H9 (cell line): ENCODE data around the gene ABHD14A. TPM values are rescaled to one million over a fixed set of nuclear protein-coding genes. Genes with fewer than 3 reads are reported as not detected.

Experiments
- DNase-seq: peaks from one replicate; pipeline ENCODE4 v3.0.0-alpha.2; 2017
- H2AFZ ChIP-seq: one replicate; pipeline ENCODE4 v1.6.1; 2013; ENCODE audit warnings: mild to moderate bottlenecking, low read length, control low read depth, moderate library complexity
- H2AK5ac ChIP-seq: 2 replicates; pipeline ENCODE4 v1.6.1; 2013; ENCODE audit warnings: low read length, control low read depth, mixed read lengths; ENCODE audit not compliant: insufficient read length
- H2BK120ac ChIP-seq: one replicate; pipeline ENCODE4 v1.6.1; 2013; ENCODE audit warnings: low read depth, mild to moderate bottlenecking, low read length, control low read depth, inconsistent platforms; ENCODE audit not compliant: poor library complexity, severe bottlenecking
- H2BK12ac ChIP-seq: 2 replicates; pipeline ENCODE4 v1.6.1; 2013; ENCODE audit warnings: low read length, control low read depth, mixed read lengths, low read depth; ENCODE audit not compliant: insufficient read length
- H2BK15ac ChIP-seq: 2 replicates; pipeline ENCODE4 v1.6.1; 2013; ENCODE audit warnings: low read depth, low read length, control low read depth
- H2BK20ac ChIP-seq: one replicate; pipeline ENCODE4 v1.6.1; 2013; ENCODE audit warnings: low read depth, mild to moderate bottlenecking, low read length, control low read depth, inconsistent platforms; ENCODE audit not compliant: poor library complexity, severe bottlenecking
- H2BK5ac ChIP-seq: 2 replicates; pipeline ENCODE4 v1.6.1; 2013; ENCODE audit warnings: low read length, control low read depth, mixed read lengths; ENCODE audit not compliant: insufficient read length
- H3K14ac ChIP-seq: 2 replicates; pipeline ENCODE4 v1.6.1; 2013; ENCODE audit warnings: low read length, control low read depth; ENCODE audit not compliant: insufficient read depth
- H3K18ac ChIP-seq: 2 replicates; pipeline ENCODE4 v1.6.1; 2013; ENCODE audit warnings: low read depth, mild to moderate bottlenecking, mixed read lengths, low read length, control low read depth; ENCODE audit not compliant: insufficient read length
- H3K23ac ChIP-seq: 2 replicates; pipeline ENCODE4 v1.6.1; 2013; ENCODE audit warnings: low read length, control low read depth, mixed read lengths, low read depth; ENCODE audit not compliant: insufficient read length
- H3K23me2 ChIP-seq: 2 replicates; pipeline ENCODE4 v1.6.1; 2013; ENCODE audit warnings: low read depth, mild to moderate bottlenecking, mixed read lengths, low read length, control low read depth; ENCODE audit not compliant: insufficient read length, poor library complexity, severe bottlenecking
- H3K27ac ChIP-seq: 2 replicates; pipeline ENCODE4 v1.5.1; 2013; ENCODE audit warnings: low read length, control low read depth, mixed read lengths, low read depth; ENCODE audit not compliant: insufficient read length
- H3K27me3 ChIP-seq: 2 replicates; pipeline ENCODE4 v1.6.1; 2013; ENCODE audit warnings: low read length, control low read depth, inconsistent platforms; ENCODE audit not compliant: insufficient read depth
- H3K4ac ChIP-seq: 2 replicates; pipeline ENCODE4 v1.6.1; 2013; ENCODE audit warnings: low read depth, mild to moderate bottlenecking, control low read depth, inconsistent platforms, low read length, moderate library complexity
- H3K4me1 ChIP-seq: 2 replicates; pipeline ENCODE4 v1.6.1; 2013; ENCODE audit warnings: low read length, control low read depth, inconsistent platforms; ENCODE audit not compliant: insufficient read depth
- H3K4me2 ChIP-seq: 2 replicates; pipeline ENCODE4 v1.6.1; 2013; ENCODE audit warnings: low read length, control low read depth, mixed read lengths; ENCODE audit not compliant: insufficient read length, insufficient read depth
- H3K56ac ChIP-seq: 2 replicates; pipeline ENCODE4 v1.6.1; 2013; ENCODE audit warnings: low read depth, mild to moderate bottlenecking, mixed read lengths, low read length, control low read depth; ENCODE audit not compliant: insufficient read length
- H3K79me1 ChIP-seq: 2 replicates; pipeline ENCODE4 v1.6.1; 2013; ENCODE audit warnings: low read depth, mild to moderate bottlenecking, moderate library complexity, low read length, control low read depth, inconsistent platforms; ENCODE audit not compliant: insufficient read depth, poor library complexity, severe bottlenecking
- H3K79me2 ChIP-seq: 2 replicates; pipeline ENCODE4 v1.6.1; 2013; ENCODE audit warnings: low read length, control low read depth, inconsistent platforms; ENCODE audit not compliant: insufficient read depth
- H3K9ac ChIP-seq: 2 replicates; pipeline ENCODE4 v1.6.1; 2013; ENCODE audit warnings: low read length, control low read depth, mixed read lengths; ENCODE audit not compliant: insufficient read length; ENCODE audit errors: extremely low read depth
- H3K9me3 ChIP-seq: one replicate; pipeline ENCODE4 v1.6.1; 2013; ENCODE audit warnings: low read depth, low read length, inconsistent platforms; ENCODE audit not compliant: control insufficient read depth
- H3T11ph ChIP-seq: one replicate; pipeline ENCODE4 v1.6.1; 2013; ENCODE audit warnings: mild to moderate bottlenecking, low read length, control low read depth, inconsistent platforms
- H4K20me1 ChIP-seq: one replicate; pipeline ENCODE4 v1.6.1; 2013; ENCODE audit not compliant: control insufficient read depth, insufficient read length, insufficient read depth
- H4K5ac ChIP-seq: 2 replicates; pipeline ENCODE4 v1.6.1; 2013; ENCODE audit warnings: low read depth, mild to moderate bottlenecking, mixed read lengths, low read length, control low read depth; ENCODE audit not compliant: insufficient read length
- H4K8ac ChIP-seq: replicated peaks from 2 replicates; pipeline ENCODE4 v1.6.1; 2013; ENCODE audit warnings: low read length, control low read depth, mixed read lengths, low read depth; ENCODE audit not compliant: insufficient read length
- H4K91ac ChIP-seq: 2 replicates; pipeline ENCODE4 v1.6.1; 2013; ENCODE audit warnings: low read depth, mild to moderate bottlenecking, moderate library complexity, mixed read lengths, low read length, control low read depth; ENCODE audit not compliant: insufficient read length
- H3K27ac Mint-ChIP-seq, 3 experiments: 2 replicates in 2 of 3; 3 replicates in 1 of 3; pipeline ENCODE4 v1.8.0; 2020 to 2021; ENCODE audit warnings: mixed read lengths in 3 of 3, mild to moderate bottlenecking in 1 of 3, moderate library complexity in 1 of 3
- H3K27me3 Mint-ChIP-seq: 2 replicates; pipeline ENCODE4 v1.8.0; 2021; ENCODE audit warnings: low read depth, mild to moderate bottlenecking, moderate library complexity, mixed read lengths
- H3K36me3 Mint-ChIP-seq, 3 experiments: 2 replicates in 2 of 3; 3 replicates in 1 of 3; pipeline ENCODE4 v1.8.0; 2020 to 2021; ENCODE audit warnings: low read depth in 3 of 3, mixed read lengths in 3 of 3; ENCODE audit not compliant: insufficient read depth in 1 of 3
- H3K4me1 Mint-ChIP-seq, 2 experiments: 2 replicates each; pipeline ENCODE4 v1.8.0; 2020; ENCODE audit warnings: mixed read lengths in 2 of 2
- H3K4me3 Mint-ChIP-seq, 2 experiments: 2 replicates in 1 of 2; 3 replicates in 1 of 2; pipeline ENCODE4 v1.8.0; 2020 to 2021; ENCODE audit warnings: mild to moderate bottlenecking in 2 of 2, mixed read lengths in 2 of 2, moderate library complexity in 1 of 2
- H3K9me3 Mint-ChIP-seq, 2 experiments: 2 replicates in 1 of 2; 3 replicates in 1 of 2; pipeline ENCODE4 v1.8.0; 2020; ENCODE audit warnings: mild to moderate bottlenecking in 2 of 2, mixed read lengths in 2 of 2, moderate library complexity in 1 of 2
- WGBS: extraction: QIAGEN DNeasy Blood & Tissue Kit; methylation state at CpG from one replicate; pipeline ENCODE4 v1.1.7; 2013; ENCODE audit warnings: missing lambda C conversion rate, low lambda C conversion rate, mixed read lengths; ENCODE audit not compliant: insufficient read length; ENCODE audit errors: extremely low coverage; 5-methylcytosine and 5-hydroxymethylcytosine counted together
- total RNA-seq: library from RNA; stranded (reverse); gene quantifications from 2 replicates; pipeline ENCODE4 v1.2.1, GENCODE V29; 2021
- TF ChIP-seq, protein P1 (sequence below): fragments of 200-600 bp; sonication (generic); conservative IDR thresholded peaks from 3 replicates; pipeline ENCODE4 v1.8.0; 2021; ENCODE audit warnings: antibody characterized with exemption, mild to moderate bottlenecking

The ABHD14A gene
- total RNA-seq, 1 experiment from 2014 or later: 3.1 TPM

DNA sequence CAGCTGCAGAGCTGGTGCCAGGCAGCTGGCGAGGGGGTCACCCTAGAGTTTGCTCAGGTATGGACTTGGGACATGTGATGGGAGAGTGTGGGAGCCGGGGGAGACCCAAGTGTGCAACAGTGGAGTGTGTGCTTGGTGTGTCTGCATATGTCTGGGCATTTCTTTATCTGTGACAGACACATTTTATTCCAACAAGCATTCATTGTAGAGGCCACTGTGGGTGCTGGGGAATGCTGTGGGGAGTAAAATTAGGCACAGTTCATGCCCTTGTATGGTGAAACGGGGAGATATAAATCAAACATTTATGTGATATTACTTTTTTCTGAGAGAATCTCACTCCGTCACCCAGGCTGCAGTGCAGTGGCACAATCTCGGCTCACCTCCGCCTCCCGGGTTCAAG lies 12.7 kb downstream of the ABHD14A start:
- no peak overlapping the region for H2BK120ac ChIP-seq
- no peak overlapping the region for H2AFZ ChIP-seq
- no peak overlapping the region for H3K4me2 ChIP-seq
- no peaks in the 10 kb centered on the region for H3K27me3 ChIP-seq
- H4K91ac ChIP-seq: no peak overlapping the region
- no peak overlapping the region for H3K9ac ChIP-seq
- peaks cover 3% of the 10 kb centered on the region for H4K20me1 ChIP-seq
- no peak overlapping the region for H3T11ph ChIP-seq
- DNase-seq: no peak
- H2AK5ac ChIP-seq: no peak overlapping the region
- no peak overlapping the region for H2BK5ac ChIP-seq
- no peak overlapping the region for H3K27ac ChIP-seq
- H3K4me3 Mint-ChIP-seq: no peak overlapping the region
- no peaks in the 10 kb centered on the region for H3K79me1 ChIP-seq
- H3K36me3 Mint-ChIP-seq: peaks cover 9 to 17% (median 13%) of the 10 kb centered on the region in 3 experiments
- peaks cover 2% of the 10 kb centered on the region for H3K23me2 ChIP-seq
- H3K14ac ChIP-seq: no peak overlapping the region
- no peak overlapping the region for H3K18ac ChIP-seq
- no peak overlapping the region for H3K4ac ChIP-seq
- no peaks in the 10 kb centered on the region for H3K79me2 ChIP-seq
- peaks cover 1% of the 10 kb centered on the region; the same call in 1 of the 2 replicates for H3K27me3 Mint-ChIP-seq
- TF ChIP-seq, protein P1, sequence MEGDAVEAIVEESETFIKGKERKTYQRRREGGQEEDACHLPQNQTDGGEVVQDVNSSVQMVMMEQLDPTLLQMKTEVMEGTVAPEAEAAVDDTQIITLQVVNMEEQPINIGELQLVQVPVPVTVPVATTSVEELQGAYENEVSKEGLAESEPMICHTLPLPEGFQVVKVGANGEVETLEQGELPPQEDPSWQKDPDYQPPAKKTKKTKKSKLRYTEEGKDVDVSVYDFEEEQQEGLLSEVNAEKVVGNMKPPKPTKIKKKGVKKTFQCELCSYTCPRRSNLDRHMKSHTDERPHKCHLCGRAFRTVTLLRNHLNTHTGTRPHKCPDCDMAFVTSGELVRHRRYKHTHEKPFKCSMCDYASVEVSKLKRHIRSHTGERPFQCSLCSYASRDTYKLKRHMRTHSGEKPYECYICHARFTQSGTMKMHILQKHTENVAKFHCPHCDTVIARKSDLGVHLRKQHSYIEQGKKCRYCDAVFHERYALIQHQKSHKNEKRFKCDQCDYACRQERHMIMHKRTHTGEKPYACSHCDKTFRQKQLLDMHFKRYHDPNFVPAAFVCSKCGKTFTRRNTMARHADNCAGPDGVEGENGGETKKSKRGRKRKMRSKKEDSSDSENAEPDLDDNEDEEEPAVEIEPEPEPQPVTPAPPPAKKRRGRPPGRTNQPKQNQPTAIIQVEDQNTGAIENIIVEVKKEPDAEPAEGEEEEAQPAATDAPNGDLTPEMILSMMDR: no peak
- H3K4me1 Mint-ChIP-seq: peaks cover 19 to 30% of the 10 kb centered on the region in 2 experiments
- no peaks in the 10 kb centered on the region; a peak in 1 of 5 replicates for H3K9me3 Mint-ChIP-seq
- no peak overlapping the region for H2BK12ac ChIP-seq
- no CpG with 5 or more reads among the region's 7 CpGs for WGBS
- no peak overlapping the region for H4K5ac ChIP-seq
- H3K4me1 ChIP-seq: peaks cover 3% of the 10 kb centered on the region; the same call in 1 of the 2 replicates
- H2BK15ac ChIP-seq: no peak overlapping the region
- H3K23ac ChIP-seq: no peak overlapping the region
- no peak overlapping the region for H4K8ac ChIP-seq
- no peak overlapping the region for H3K56ac ChIP-seq
- no peaks in the 10 kb centered on the region for H3K9me3 ChIP-seq
- peak overlapping the region in 1 of 3 experiments; percentile 44; a peak in 1 of 7 replicates for H3K27ac Mint-ChIP-seq
- H2BK20ac ChIP-seq: no peak overlapping the region
